Heart right ventricle (tissue), 16 donors: ENCODE data around the gene SPATS2. TPM values are rescaled to one million over a fixed set of nuclear protein-coding genes. Genes with fewer than 3 reads are reported as not detected.

Experiments used
- ATAC-seq, 8 donors: fragments of 200-7000 bp; cut with Tn5 transposase; one replicate each; pipeline ENCODE4 v1.9.1; 2020; ENCODE audit warnings: mild to moderate bottlenecking in 8 of 8, moderate library complexity in 8 of 8, moderate number of reproducible peaks in 1 of 8
- DNase-seq, 2 donors: peaks; one replicate each; pipeline ENCODE4 v3.0.0-alpha.2; 2020
- H3K27ac ChIP-seq, 10 donors: fragments of 200-600 bp; sonication (generic) in 2 of 10; one replicate each; pipeline versions ENCODE4 v1.5.0 to v1.8.0; 2020 to 2022; ENCODE audit warnings: mild to moderate bottlenecking in 3 of 10
- H3K27me3 ChIP-seq, 7 donors: fragments of 200-600 bp; one replicate each; pipeline ENCODE4 v1.8.0; 2021 to 2022; ENCODE audit warnings: mild to moderate bottlenecking in 2 of 7
- H3K36me3 ChIP-seq, 9 donors: fragments of 200-600 bp; sonication (generic) in 1 of 9; one replicate each; pipeline versions ENCODE4 v1.5.0 to v1.8.0; 2020 to 2022; ENCODE audit warnings: mild to moderate bottlenecking in 2 of 9
- H3K4me1 ChIP-seq, 9 donors: fragments of 200-600 bp; sonication (generic) in 1 of 9; one replicate each; pipeline versions ENCODE4 v1.5.0 to v1.8.0; 2020 to 2022; ENCODE audit warnings: mild to moderate bottlenecking in 4 of 9
- H3K4me3 ChIP-seq, 10 donors: fragments of 200-600 bp; sonication (generic) in 2 of 10; one replicate each; pipeline versions ENCODE4 v1.5.0 to v1.8.0; 2020 to 2022; ENCODE audit warnings: mild to moderate bottlenecking in 7 of 10, moderate library complexity in 2 of 10
- H3K9me3 ChIP-seq, 11 donors: fragments of 200-600 bp in 10 of 11; sonication (generic) in 2 of 11; one replicate each; pipeline versions ENCODE4 v1.5.0 to v1.8.0; 2013 to 2022; ENCODE audit warnings: mild to moderate bottlenecking in 2 of 11, control low read depth in 1 of 11, moderate library complexity in 1 of 11
- WGBS, 2 donors: extraction: QIAGEN DNeasy Blood & Tissue Kit; methylation state at CpG; one replicate each; pipeline ENCODE4 v1.1.7; 2013; ENCODE audit warnings: inconsistent platforms in 1 of 2; 5-methylcytosine and 5-hydroxymethylcytosine counted together
- intact Hi-C, 10 donors: fragments of 100-400 bp; cut with DNase I; formaldehyde crosslinking; loops; one replicate each; pipeline versions ENCODE4 v1.11.1 to v1.14.2; 2022
- polyA plus RNA-seq, 2 donors: library from polyadenylated mRNA; stranded (reverse); fragments of 200-250 nt; gene quantifications; one replicate each; pipeline ENCODE4 v1.2.3, GENCODE V29; 2013
- total RNA-seq, 10 donors: library from RNA; stranded (reverse); fragmentation: NEBNext Ultra II Directional in 3 of 10; extraction: Animal tissue kit (Norgen Biotek cat#: 25700) in 3 of 10; gene quantifications; one replicate each; pipeline versions ENCODE4 v1.2.1 to v1.2.4, GENCODE V29; 2021 to 2023
- TF ChIP-seq, protein P1 (sequence below), 9 donors: fragments of 200-600 bp; sonication (generic) in 2 of 9; IDR thresholded peaks; one replicate each; pipeline versions ENCODE4 v1.5.0 to v1.8.0; 2021 to 2022; ENCODE audit warnings: antibody characterized with exemption in 9 of 9, mild to moderate bottlenecking in 5 of 9, moderate library complexity in 1 of 9
- donor health status: Arrhythmogenic right ventricular cardiomyopathy.
- donor health status: ischemic (EF 13 %, LVEDD 7.1; RV severe dilation, severe dysfunction).
- donor health status: healthy with polysubstance abuse.
- donor health status: DM: no; HTN: yes; CAD: no.
- donor health status: DM: no; HTN: no; CAD: no.
- donor health status: ischemic (EF 25% LVEDD 6.9; RV normal size, moderate dysfunction).
- donor health status: ischemic (EF 25% LVEDD 5.7; RV mildly dilated, moderate dysfunction).
- donor health status: healthy.
- donor health status: DM: yes; HTN: yes; CAD: no.
- donor health status: Ischemic cardiomyopathy.
- donor health status: ischemic (EF 35%, LVEDD 5.7; RV mildly dilated, moderate dysfunction).
- donor health status: nonischemic (EF 11% LVEDD 7.7; RV severe dilation, severe dysfunction).
- donor health status: DM: yes; HTN: yes; CAD: no.
- donor health status: PGD.
- donor health status: ischemic (EF 29% LVEDD 5.4; RV normal size, mild dysfunction).
- donor health status: nonischemic (EF 23%, LVEDD 6.1; RV moderate dilation, normal function).

Gene SPATS2
- total and polyA plus RNA-seq, 12 donors, result 3.5 to 11.5 (median 5.1) TPM

DNA sequence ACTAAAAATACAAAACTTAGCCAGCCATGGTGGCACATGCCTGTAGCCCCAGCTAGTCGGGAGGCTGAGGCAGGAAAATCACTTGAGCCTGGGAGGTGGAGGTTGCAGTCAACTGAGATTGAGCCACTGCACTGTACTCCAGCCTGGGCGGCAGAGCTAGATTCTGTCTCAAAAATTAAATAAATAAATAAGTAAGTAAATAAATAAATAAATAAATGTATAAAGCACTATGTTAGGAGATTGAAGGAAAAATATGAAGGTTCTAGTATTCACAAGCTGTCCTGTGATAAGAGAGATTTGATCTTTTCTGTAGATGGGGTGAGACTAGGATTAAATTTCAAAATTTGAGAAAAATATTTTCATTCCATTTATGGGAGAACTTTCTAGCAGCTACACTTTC lies 14.9 kb upstream of the SPATS2 start:
- H3K27me3 ChIP-seq, result peaks cover 7 to 89% (median 48%) of the 10 kb centered on the region in 7 donors
- no peak for DNase-seq

DNA sequence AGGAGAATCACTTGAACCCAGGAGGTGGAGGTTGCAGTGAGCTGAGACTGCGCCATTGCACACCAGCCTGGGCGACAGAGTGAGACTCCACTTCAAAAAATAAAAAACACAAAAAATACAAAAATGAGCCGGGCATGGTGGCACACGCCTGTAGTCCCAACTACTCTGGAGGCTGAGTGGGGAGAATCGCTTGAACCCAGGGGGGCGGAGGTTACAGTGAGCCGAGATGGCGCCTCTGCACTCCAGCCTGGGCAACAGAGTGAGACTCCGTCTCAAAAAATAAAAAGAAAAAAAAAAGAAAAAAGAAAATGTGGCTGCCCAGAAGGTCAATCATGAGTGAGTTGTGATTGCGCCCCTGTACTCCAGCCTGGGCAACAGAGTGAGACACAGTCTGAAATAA lies 11.3 kb upstream of the SPATS2 start:
- DNase-seq (no peak), ATAC-seq (no peak)
- Histone ChIP-seq H3K27me3 (peaks cover 6 to 60% (median 28%) of the 10 kb centered on the region in 7 donors), H3K4me3 (no peak overlapping the region), H3K36me3 (no peaks in the 10 kb centered on the region), H3K27ac (no peak overlapping the region), H3K9me3 (no peaks in the 10 kb centered on the region), H3K4me1 (peaks cover 0 to 6% (median 0%) of the 10 kb centered on the region in 9 donors)
- intact Hi-C loops, result loop anchor here in 3 of 10 donors (5.0 to 10.0 kb wide), 2 partner anchors 226 to 229 kb away; no protein-coding TSS in a partner anchor
- TF ChIP-seq, protein P1, sequence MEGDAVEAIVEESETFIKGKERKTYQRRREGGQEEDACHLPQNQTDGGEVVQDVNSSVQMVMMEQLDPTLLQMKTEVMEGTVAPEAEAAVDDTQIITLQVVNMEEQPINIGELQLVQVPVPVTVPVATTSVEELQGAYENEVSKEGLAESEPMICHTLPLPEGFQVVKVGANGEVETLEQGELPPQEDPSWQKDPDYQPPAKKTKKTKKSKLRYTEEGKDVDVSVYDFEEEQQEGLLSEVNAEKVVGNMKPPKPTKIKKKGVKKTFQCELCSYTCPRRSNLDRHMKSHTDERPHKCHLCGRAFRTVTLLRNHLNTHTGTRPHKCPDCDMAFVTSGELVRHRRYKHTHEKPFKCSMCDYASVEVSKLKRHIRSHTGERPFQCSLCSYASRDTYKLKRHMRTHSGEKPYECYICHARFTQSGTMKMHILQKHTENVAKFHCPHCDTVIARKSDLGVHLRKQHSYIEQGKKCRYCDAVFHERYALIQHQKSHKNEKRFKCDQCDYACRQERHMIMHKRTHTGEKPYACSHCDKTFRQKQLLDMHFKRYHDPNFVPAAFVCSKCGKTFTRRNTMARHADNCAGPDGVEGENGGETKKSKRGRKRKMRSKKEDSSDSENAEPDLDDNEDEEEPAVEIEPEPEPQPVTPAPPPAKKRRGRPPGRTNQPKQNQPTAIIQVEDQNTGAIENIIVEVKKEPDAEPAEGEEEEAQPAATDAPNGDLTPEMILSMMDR (IDR thresholded peaks at IDR 0.05), result no peak
- WGBS, 2 donors, result 95 to 98% methylated on average over 10 of the region's 10 CpGs

More for the DNA sequence above, 14.9 kb upstream of the SPATS2 start:
- intact Hi-C loops, result loop anchor here in 1 of 10 donors (10.0 kb wide), 1 partner anchor 232 kb away; no protein-coding TSS in a partner anchor
- Histone ChIP-seq H3K36me3 (no peaks in the 10 kb centered on the region), H3K9me3 (no peaks in the 10 kb centered on the region), H3K4me1 (peaks cover 3 to 12% (median 10%) of the 10 kb centered on the region in 9 donors), H3K4me3 (no peak overlapping the region), H3K27ac (no peak overlapping the region)
- no peak for ATAC-seq
- TF ChIP-seq, protein P1 (IDR thresholded peaks at IDR 0.05), result no peak
- 60 to 84% methylated on average over 2 of the region's 2 CpGs for WGBS, 2 donors

DNA sequence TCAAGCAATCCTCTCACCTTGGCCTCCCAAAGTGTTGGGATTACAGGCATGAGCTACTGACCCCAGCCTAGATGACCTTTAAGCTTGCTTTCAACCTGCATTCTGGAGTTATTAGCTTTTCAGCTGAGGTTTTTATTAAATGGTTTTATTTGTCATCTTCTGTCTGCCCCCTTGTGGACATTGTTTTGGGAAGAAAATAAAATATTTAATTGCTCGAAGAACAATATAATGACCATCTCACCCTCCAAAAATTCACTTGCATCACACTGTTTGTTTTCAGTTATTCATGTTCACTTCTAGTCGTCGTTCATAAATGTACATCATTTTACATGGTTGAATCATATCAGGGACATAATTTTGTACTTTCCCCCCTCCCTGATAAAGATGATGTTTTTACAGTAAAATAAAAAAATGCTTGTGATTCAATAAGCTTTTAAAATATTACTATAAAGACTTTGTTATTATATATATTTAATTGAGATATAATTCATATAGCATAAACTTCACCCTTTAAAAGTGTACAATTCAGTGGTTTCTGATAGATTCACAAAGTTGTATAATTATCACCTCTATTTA lies 10.1 kb upstream of the SPATS2 start:
- Histone ChIP-seq H3K27me3 (peaks cover 0 to 48% (median 18%) of the 10 kb centered on the region in 7 donors), H3K9me3 (no peaks in the 10 kb centered on the region), H3K4me3 (no peak overlapping the region), H3K27ac (no peak overlapping the region), H3K4me1 (peaks cover 0 to 6% (median 0%) of the 10 kb centered on the region in 9 donors), H3K36me3 (no peaks in the 10 kb centered on the region)
- DNase-seq, result no peak
- WGBS, 2 donors, result 19 to 24% methylated on average over 3 of the region's 3 CpGs
- intact Hi-C loops, result loop anchor here in 3 of 10 donors (5.0 to 10.0 kb wide), 2 partner anchors 225 to 228 kb away; no protein-coding TSS in a partner anchor
- ATAC-seq, result no peak
- TF ChIP-seq, protein P1 (IDR thresholded peaks at IDR 0.05), result peak in 7 of 9 donors; percentile 34 to 58 (median 43)

DNA sequence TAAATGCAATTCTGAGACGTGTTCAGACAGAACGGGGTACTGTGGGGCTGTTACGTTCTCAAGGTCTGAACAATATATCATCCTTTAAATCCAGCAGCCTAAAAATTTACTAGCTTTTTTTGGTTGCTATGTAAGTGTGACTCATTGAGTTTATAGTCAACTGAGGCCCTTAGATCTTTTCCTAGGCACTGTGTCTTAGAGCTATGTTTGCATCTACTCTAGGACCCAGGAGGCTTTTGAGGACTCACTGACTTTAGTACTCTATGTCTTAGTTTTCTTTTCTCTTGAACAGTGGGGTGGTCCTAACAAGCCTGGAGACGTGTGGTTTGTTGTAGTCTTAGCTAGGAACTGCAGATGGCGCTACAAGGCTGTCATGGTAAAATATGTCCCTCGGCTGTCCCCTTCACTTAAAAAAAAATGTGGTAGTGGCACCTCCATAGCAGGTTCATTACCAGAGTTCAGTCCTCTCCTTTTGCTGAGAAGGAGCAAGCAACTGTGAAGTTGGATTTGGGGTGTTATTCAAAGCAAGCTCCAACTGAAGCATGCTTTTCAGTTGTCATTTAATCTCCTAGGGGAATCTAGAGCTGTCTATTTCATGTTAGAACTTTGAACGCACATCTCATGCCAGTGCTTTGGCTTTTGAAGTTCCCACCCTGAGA lies 8.7 kb upstream of the SPATS2 start:
- Histone ChIP-seq H3K27ac (no peak overlapping the region), H3K4me1 (peaks cover 0 to 6% (median 0%) of the 10 kb centered on the region in 9 donors), H3K4me3 (no peak overlapping the region), H3K27me3 (peaks cover 0 to 33% (median 5%) of the 10 kb centered on the region in 7 donors), H3K9me3 (no peaks in the 10 kb centered on the region), H3K36me3 (no peaks in the 10 kb centered on the region)
- DNase-seq (peak in 1 of 2 donors; percentile 58), ATAC-seq (peak; percentile 74 to 91 (median 80))
- TF ChIP-seq, protein P1 (IDR thresholded peaks at IDR 0.05), result peak; percentile 71 to 90 (median 83)
- intact Hi-C loops, result loop anchor here (1.0 to 10.0 kb wide), 8 partner anchors 154 to 226 kb away; no protein-coding TSS in a partner anchor
- WGBS, 2 donors, result 22 to 24% methylated on average over 7 of the region's 7 CpGs
